SK-N-MC (cell line): ENCODE results near the gene ZCRB1.

Source experiments
- EZH2 ChIP-seq: fragments of 200-600 bp; sonication (generic); IDR thresholded peaks from one replicate; pipeline ENCODE4 v1.6.1; 2017; ENCODE audit warnings: antibody characterized with exemption
- POLR2AphosphoS5 ChIP-seq: IDR thresholded peaks from 2 replicates; pipeline ENCODE4 v1.6.1; 2012; ENCODE audit warnings: mild to moderate bottlenecking, low read depth, low read length, borderline replicate concordance

GRCh38 chr12:42282294-42282693 is 43.6 kb downstream of the ZCRB1 start:
- TF ChIP-seq EZH2: no peak
- no peak for TF ChIP-seq POLR2AphosphoS5
